ENCODE measurements around the gene HRG. TPM values are rescaled to one million over a fixed set of nuclear protein-coding genes. Genes with fewer than 3 reads are reported as not detected.
"Not testable (repeated sequence)": the region's sequence is repeated elsewhere in the genome, so short reads cannot be mapped to it uniquely, and the experiment has no call there.

Gene HRG
- total RNA-seq, 2 experiments from 2014 or later, result 0.11 TPM; not detected in 1

- Mint-ChIP-seq H3K36me3 (ENCODE audit: low read depth) (no peaks in the 10 kb centered on the region), H3K27ac (no peak overlapping the region), H3K4me1 (peaks cover 10% of the 10 kb centered on the region), H3K4me3 (no peak overlapping the region), H3K9me3 (ENCODE audit: low read depth) (no peaks in the 10 kb centered on the region), H3K27me3 (peaks cover 29% of the 10 kb centered on the region)
- DNase-seq, result no peak
- POLR2A ChIA-PET, result no interaction called here
- intact Hi-C loops (cut with DNase I, micrococcal nuclease), result no loop called here
- ATAC-seq, result no peak
- CTCF ChIA-PET, result no interaction called here
Measured at GRCh38 chr3:186708983-186709679, 43.3 kb downstream of the HRG start.

GRCh38 chr3:186710694-186711093 lies 44.9 kb downstream of the HRG start:
- H3K36me3 Mint-ChIP-seq (ENCODE audit: low read depth); H3K4me3 Mint-ChIP-seq; POLR2A ChIA-PET; H3K4me1 Mint-ChIP-seq; intact Hi-C loops (cut with DNase I, micrococcal nuclease); DNase-seq; H3K27ac Mint-ChIP-seq; H3K9me3 Mint-ChIP-seq (ENCODE audit: low read depth); CTCF ChIA-PET; ATAC-seq: not testable (repeated sequence)
- peaks cover 24% of the 10 kb centered on the region for H3K27me3 Mint-ChIP-seq

- Mint-ChIP-seq H3K36me3 (ENCODE audit: low read depth) (no peaks in the 10 kb centered on the region), H3K4me3 (no peak overlapping the region), H3K9me3 (ENCODE audit: low read depth) (no peaks in the 10 kb centered on the region), H3K27me3 (peaks cover 7% of the 10 kb centered on the region), H3K27ac (no peak overlapping the region), H3K4me1 (no peaks in the 10 kb centered on the region)
- CTCF ChIA-PET, result no interaction called here
- intact Hi-C loops (cut with DNase I, micrococcal nuclease), result no loop called here
- no peak for ATAC-seq
- POLR2A ChIA-PET, result no interaction called here
- no peak for DNase-seq
Measured at GRCh38 chr3:186713499-186713898, 47.7 kb downstream of the HRG start.

GRCh38 chr3:186717039-186717457 lies 51.2 kb downstream of the HRG start, which contains the start of gene KNG1:
Gene KNG1, plus strand, starts transcription at chr3:186717359. Its CDS starts 184 bp downstream, at chr3:186717543.
- no peak for ATAC-seq
- DNase-seq, result no peak
- CTCF ChIA-PET, result no interaction called here
- POLR2A ChIA-PET, result no interaction called here
- intact Hi-C loops (cut with DNase I, micrococcal nuclease), result no loop called here
- H3K36me3 Mint-ChIP-seq (ENCODE audit: low read depth), result no peaks in the 10 kb centered on the region
- H3K4me1 Mint-ChIP-seq, result no peaks in the 10 kb centered on the region
- no peak within 1 kb of the TSS for H3K4me3 Mint-ChIP-seq
- no peak within 1 kb of the TSS for H3K27ac Mint-ChIP-seq
- H3K27me3 Mint-ChIP-seq, result peaks cover 2% of the 10 kb centered on the region
- H3K9me3 Mint-ChIP-seq (ENCODE audit: low read depth), result no peaks in the 10 kb centered on the region

- Mint-ChIP-seq H3K4me3 (no peak overlapping the region), H3K4me1 (no peaks in the 10 kb centered on the region), H3K27ac (no peak overlapping the region), H3K36me3 (ENCODE audit: low read depth) (no peaks in the 10 kb centered on the region), H3K27me3 (peaks cover 5% of the 10 kb centered on the region), H3K9me3 (ENCODE audit: low read depth) (no peaks in the 10 kb centered on the region)
- DNase-seq (no peak), ATAC-seq (no peak)
- CTCF ChIA-PET, result no interaction called here
- intact Hi-C loops (cut with DNase I, micrococcal nuclease), result no loop called here
- POLR2A ChIA-PET, result no interaction called here
Measured at GRCh38 chr3:186719945-186720739, 54.3 kb downstream of the HRG start.

GRCh38 chr3:186722457-186722856 lies 56.6 kb downstream of the HRG start:
- CTCF ChIA-PET, result interaction anchor here (0.7 kb wide), 1 partner anchor 1331 kb away, joined by 4 read pairs; no protein-coding TSS in a partner anchor
- ATAC-seq (no peak), DNase-seq (no peak)
- H3K36me3 Mint-ChIP-seq (ENCODE audit: low read depth), result no peaks in the 10 kb centered on the region
- H3K4me1 Mint-ChIP-seq, result no peaks in the 10 kb centered on the region
- no peak overlapping the region for H3K27ac Mint-ChIP-seq
- H3K27me3 Mint-ChIP-seq, result peaks cover 6% of the 10 kb centered on the region
- intact Hi-C loops (cut with DNase I, micrococcal nuclease), result no loop called here
- no peaks in the 10 kb centered on the region for H3K9me3 Mint-ChIP-seq (ENCODE audit: low read depth)
- POLR2A ChIA-PET, result no interaction called here
- H3K4me3 Mint-ChIP-seq, result no peak overlapping the region

GRCh38 chr3:186724911-186725310 lies 59.1 kb downstream of the HRG start:
- DNase-seq (no peak), ATAC-seq (no peak)
- Mint-ChIP-seq H3K27me3 (peaks cover 6% of the 10 kb centered on the region), H3K27ac (no peak overlapping the region), H3K36me3 (ENCODE audit: low read depth) (no peaks in the 10 kb centered on the region), H3K9me3 (ENCODE audit: low read depth) (no peaks in the 10 kb centered on the region), H3K4me1 (no peaks in the 10 kb centered on the region), H3K4me3 (no peak overlapping the region)
- intact Hi-C loops (cut with DNase I, micrococcal nuclease), result no loop called here
- ChIA-PET CTCF (no interaction called here), POLR2A (no interaction called here)

Other genes starting within 250 kb of the HRG start
- 1 to 10 TPM; 1.6 to 1.7 TPM for gene CRYGS, start 121.6 kb upstream of the HRG start, total RNA-seq
- gene TBCCD1, start 98.7 kb upstream of the HRG start, total RNA-seq, result 10 to 100 TPM; 10.5 to 11.4 TPM
- 10 to 100 TPM; 30.9 to 36.6 TPM for gene DNAJB11, start 95.3 kb upstream of the HRG start, total RNA-seq
- not detected for gene AHSG, start 53.0 kb upstream of the HRG start, total RNA-seq
- not detected for gene FETUB, start 25.6 kb upstream of the HRG start, total RNA-seq
- gene KNG1, start 51.3 kb downstream of the HRG start, total RNA-seq, result not detected
- gene EIF4A2, start 117.6 kb downstream of the HRG start, total RNA-seq, result 100 to 1,000 TPM; 291 to 390 TPM
- 100 to 1,000 TPM; 128 to 130 TPM for gene RFC4, start 140.5 kb downstream of the HRG start, total RNA-seq
- gene ADIPOQ, start 176.7 kb downstream of the HRG start, total RNA-seq, result not detected

Measured in activated CD4-positive, alpha-beta T cell treated with anti-CD3 and anti-CD28 coated beads for 36 hours (primary cell).